Naive B cell (primary cell): ENCODE data around the gene MRTFB. TPM values are rescaled to one million over a fixed set of nuclear protein-coding genes. Genes with fewer than 3 reads are reported as not detected.
"Not testable (repeated sequence)": the region's sequence is repeated elsewhere in the genome, so short reads cannot be mapped to it uniquely, and the experiment has no call there.

Experiments
- ATAC-seq, 2 donors: fragments of 150-1000 bp; cut with Tn5 transposase; 2 replicates each; pipeline ENCODE4 v1.10.0; 2021; ENCODE audit warnings: low read depth in 2 of 2, mild to moderate bottlenecking in 2 of 2, moderate library complexity in 2 of 2
- DNase-seq: peaks from one replicate; pipeline ENCODE4 v3.0.0; 2022
- H3K27ac Mint-ChIP-seq, 6 donors: one replicate each; pipeline ENCODE4 v1.8.0; 2020 to 2022; ENCODE audit warnings: mild to moderate bottlenecking in 6 of 6, mixed read lengths in 6 of 6, moderate library complexity in 5 of 6, inconsistent platforms in 2 of 6
- H3K27me3 Mint-ChIP-seq, 3 donors: one replicate each; pipeline ENCODE4 v1.8.0; 2021 to 2022; ENCODE audit warnings: mixed read lengths in 3 of 3, mild to moderate bottlenecking in 1 of 3
- H3K36me3 Mint-ChIP-seq, 2 donors: one replicate each; pipeline ENCODE4 v1.8.0; 2020 to 2022; ENCODE audit warnings: mixed read lengths in 2 of 2, inconsistent platforms in 1 of 2, mild to moderate bottlenecking in 1 of 2
- H3K4me1 Mint-ChIP-seq, 3 donors: one replicate each; pipeline ENCODE4 v1.8.0; 2020 to 2022; ENCODE audit warnings: mixed read lengths in 3 of 3, inconsistent platforms in 1 of 3, mild to moderate bottlenecking in 1 of 3, moderate library complexity in 1 of 3
- H3K4me3 Mint-ChIP-seq, 8 donors: one replicate each; pipeline ENCODE4 v1.8.0; 2020 to 2022; ENCODE audit warnings: mild to moderate bottlenecking in 8 of 8, mixed read lengths in 8 of 8, moderate library complexity in 8 of 8, inconsistent platforms in 2 of 8
- H3K9me3 Mint-ChIP-seq, 7 donors: one replicate each; pipeline ENCODE4 v1.8.0; 2020 to 2022; ENCODE audit warnings: mixed read lengths in 7 of 7, mild to moderate bottlenecking in 5 of 7, inconsistent platforms in 2 of 7, moderate library complexity in 1 of 7
- polyA plus RNA-seq, 6 donors: library from polyadenylated mRNA; unstranded; fragments of 300-500 nt; fragmentation: Illumina TruSeq; gene quantifications; one replicate each; pipeline ENCODE4 v1.2.3, GENCODE V29; 2021; ENCODE audit warnings: low read depth in 6 of 6

The MRTFB gene, protein sequence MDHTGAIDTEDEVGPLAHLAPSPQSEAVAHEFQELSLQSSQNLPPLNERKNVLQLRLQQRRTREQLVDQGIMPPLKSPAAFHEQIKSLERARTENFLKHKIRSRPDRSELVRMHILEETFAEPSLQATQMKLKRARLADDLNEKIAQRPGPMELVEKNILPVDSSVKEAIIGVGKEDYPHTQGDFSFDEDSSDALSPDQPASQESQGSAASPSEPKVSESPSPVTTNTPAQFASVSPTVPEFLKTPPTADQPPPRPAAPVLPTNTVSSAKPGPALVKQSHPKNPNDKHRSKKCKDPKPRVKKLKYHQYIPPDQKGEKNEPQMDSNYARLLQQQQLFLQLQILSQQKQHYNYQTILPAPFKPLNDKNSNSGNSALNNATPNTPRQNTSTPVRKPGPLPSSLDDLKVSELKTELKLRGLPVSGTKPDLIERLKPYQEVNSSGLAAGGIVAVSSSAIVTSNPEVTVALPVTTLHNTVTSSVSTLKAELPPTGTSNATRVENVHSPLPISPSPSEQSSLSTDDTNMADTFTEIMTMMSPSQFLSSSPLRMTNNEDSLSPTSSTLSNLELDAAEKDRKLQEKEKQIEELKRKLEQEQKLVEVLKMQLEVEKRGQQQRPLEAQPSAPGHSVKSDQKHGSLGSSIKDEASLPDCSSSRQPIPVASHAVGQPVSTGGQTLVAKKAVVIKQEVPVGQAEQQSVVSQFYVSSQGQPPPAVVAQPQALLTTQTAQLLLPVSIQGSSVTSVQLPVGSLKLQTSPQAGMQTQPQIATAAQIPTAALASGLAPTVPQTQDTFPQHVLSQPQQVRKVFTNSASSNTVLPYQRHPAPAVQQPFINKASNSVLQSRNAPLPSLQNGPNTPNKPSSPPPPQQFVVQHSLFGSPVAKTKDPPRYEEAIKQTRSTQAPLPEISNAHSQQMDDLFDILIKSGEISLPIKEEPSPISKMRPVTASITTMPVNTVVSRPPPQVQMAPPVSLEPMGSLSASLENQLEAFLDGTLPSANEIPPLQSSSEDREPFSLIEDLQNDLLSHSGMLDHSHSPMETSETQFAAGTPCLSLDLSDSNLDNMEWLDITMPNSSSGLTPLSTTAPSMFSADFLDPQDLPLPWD
- polyA plus RNA-seq, result 10 to 100 TPM in 1 of 6 donors, 1 to 10 TPM in 4, under 1 TPM in 1; 0.45 to 10.6 (median 8.2) TPM

DNA sequence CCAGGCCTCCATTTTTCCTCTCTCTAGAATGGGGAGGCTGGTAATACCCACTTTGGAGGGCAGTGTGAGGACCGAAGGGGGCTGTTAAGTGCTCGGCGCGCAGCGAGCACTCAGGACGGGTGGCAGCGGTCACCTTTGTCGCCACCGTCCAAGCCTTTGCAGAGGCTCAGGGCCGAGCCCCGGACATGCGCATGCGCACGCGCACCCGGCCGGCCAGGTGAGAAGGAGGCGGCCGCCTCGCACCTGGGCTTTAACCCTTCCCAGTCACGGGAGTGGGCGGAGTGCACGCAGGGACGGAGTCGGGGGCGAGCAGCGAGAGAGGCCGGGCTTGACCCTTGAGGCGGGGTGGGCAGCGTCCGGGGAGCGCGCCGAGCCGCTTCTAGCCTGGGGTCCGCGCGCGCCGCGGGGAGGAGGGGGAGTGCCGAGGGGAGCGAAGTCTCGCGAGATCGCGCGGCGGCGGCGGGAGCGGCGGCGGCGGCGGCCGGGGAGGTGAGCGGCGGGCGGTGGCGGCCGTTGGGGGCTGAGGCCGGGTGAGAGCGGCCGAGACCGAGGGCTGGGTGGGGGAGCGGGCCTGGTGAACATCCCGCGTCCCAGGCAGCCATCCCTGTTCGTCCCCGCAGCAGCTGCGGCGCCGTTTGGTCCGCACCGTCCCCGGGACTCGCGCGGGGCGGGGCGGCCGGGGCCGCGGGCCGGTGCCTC is at the start of gene MRTFB:
Gene MRTFB, plus strand, starts transcription at position 443 of the 699 bp plus-strand sequence. CDS start 69,288 bp downstream, outside the sequence.
- Mint-ChIP-seq H3K27ac (peak within 1 kb of the TSS; percentile 21 to 98 (median 81)), H3K9me3 (no peaks in the 10 kb centered on the region), H3K36me3 (no peaks in the 10 kb centered on the region), H3K4me1 (peaks cover 12 to 16% (median 13%) of the 10 kb centered on the region in 3 donors), H3K27me3 (peaks cover 0 to 8% (median 8%) of the 10 kb centered on the region in 3 donors), H3K4me3 (peak within 1 kb of the TSS; percentile 84 to 95 (median 90))
- peak; percentile 83 for DNase-seq
- peak; percentile 86 to 89 for ATAC-seq

DNA sequence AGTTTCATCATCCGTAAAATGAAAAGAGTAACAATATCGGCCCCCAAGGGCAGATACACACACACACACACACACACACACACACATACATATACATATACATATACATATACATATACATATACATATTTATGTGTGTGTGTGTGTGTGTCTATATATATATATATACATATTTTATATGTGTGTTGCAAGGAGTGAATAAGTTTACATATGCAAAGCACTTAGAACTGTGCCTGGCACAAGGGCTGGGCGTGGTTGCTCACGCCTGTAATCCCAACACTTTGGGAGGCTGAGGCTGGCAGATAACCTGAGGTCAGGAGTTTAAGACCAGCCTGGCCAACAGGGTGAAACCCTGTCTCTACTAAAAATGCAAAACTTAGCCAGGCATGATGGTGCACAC is 47.6 kb upstream of the MRTFB start:
- not testable (repeated sequence) for DNase-seq, H3K4me3 Mint-ChIP-seq, H3K36me3 Mint-ChIP-seq, ATAC-seq, H3K4me1 Mint-ChIP-seq, H3K27ac Mint-ChIP-seq
- Mint-ChIP-seq H3K9me3 (peaks cover 0 to 18% (median 3%) of the 10 kb centered on the region in 7 donors), H3K27me3 (peaks cover 23 to 35% (median 32%) of the 10 kb centered on the region in 3 donors)

DNA sequence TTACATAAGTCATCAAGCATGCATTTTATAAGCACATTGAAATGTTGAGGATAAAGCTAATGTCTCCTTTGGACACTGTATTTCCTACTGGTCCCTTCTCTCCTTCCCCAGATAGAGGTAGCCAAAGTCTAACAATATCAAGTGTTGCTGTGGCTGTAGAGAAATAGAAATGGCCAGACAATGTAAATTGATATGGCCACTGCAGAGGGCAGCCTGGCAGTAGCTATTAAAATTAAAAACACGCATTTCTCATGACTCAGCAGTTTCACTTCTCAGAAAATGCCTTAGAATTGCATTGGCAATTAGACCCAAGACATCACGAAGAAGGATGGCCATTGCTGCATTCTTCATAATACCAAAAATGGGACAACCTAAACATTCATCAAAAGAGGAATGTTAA is 46.8 kb upstream of the MRTFB start:
- Mint-ChIP-seq H3K27ac (no peak overlapping the region), H3K27me3 (peaks cover 26 to 40% (median 32%) of the 10 kb centered on the region in 3 donors), H3K4me3 (no peak overlapping the region), H3K36me3 (peaks cover 0 to 5% of the 10 kb centered on the region in 2 donors), H3K4me1 (no peaks in the 10 kb centered on the region), H3K9me3 (peaks cover 0 to 18% (median 3%) of the 10 kb centered on the region in 7 donors)
- DNase-seq (no peak), ATAC-seq (no peak)

DNA sequence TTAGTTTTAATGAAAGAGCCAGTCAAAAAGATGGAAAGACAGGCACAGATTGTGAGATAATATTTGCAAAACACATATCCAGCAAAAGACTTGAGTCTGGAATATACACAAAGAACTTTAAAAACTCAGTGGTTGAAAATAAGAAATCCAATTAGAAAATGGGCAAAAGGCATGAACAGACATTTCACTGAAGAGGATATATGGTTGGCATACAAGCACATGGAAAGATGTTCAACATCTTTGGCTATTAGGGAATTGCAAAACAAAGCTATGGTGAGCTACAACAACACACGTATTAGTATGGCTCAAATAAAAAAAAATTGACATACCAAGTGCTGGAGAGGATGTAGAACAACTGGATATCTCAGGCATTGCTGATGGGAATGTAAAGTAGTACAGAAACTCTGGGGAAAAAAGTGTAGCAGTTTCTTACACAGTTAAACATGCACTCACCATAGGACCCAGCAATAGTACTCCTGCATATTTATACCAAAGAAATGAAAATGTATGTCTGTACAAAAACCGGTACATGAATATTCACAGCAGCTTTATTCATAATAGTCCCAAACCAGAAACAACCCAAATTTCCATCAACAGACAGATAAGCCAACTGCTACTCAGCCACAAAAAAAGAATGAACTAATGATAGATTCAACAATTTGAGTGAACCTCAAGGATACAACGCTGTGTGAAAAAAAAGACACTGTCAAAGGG is 44.4 kb upstream of the MRTFB start:
- H3K4me1 Mint-ChIP-seq, result no peaks in the 10 kb centered on the region
- ATAC-seq (no peak), DNase-seq (no peak)
- peaks cover 0 to 5% of the 10 kb centered on the region in 2 donors for H3K36me3 Mint-ChIP-seq
- H3K27me3 Mint-ChIP-seq, result peaks cover 26 to 40% (median 28%) of the 10 kb centered on the region in 3 donors
- no peak overlapping the region for H3K4me3 Mint-ChIP-seq
- no peak overlapping the region for H3K27ac Mint-ChIP-seq
- H3K9me3 Mint-ChIP-seq, result peaks cover 0 to 18% (median 3%) of the 10 kb centered on the region in 7 donors

DNA sequence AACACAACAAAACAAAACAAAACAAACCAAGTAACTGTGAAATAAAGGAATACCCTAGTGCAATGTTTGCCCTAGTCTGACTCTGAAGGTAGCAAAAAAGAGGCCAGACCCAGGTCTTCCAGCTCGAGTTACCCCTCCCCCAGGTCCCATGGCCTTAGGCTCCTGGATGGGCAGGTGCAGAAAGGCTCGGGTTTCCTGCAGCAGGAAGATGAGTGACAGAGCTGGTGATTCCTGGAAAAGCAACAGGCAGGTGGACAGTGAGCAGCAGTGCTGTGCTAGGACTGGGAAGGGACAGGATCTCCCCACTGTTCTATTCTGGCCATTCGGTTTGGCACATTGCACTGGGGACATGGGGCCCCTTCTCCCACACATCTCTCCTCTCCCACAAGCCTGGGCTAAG is 42.9 kb upstream of the MRTFB start:
- Mint-ChIP-seq H3K4me1 (no peaks in the 10 kb centered on the region), H3K4me3 (no peak overlapping the region), H3K36me3 (peaks cover 0 to 5% of the 10 kb centered on the region in 2 donors), H3K27me3 (peaks cover 26 to 40% (median 28%) of the 10 kb centered on the region in 3 donors), H3K9me3 (peaks cover 0 to 18% (median 4%) of the 10 kb centered on the region in 7 donors), H3K27ac (no peak overlapping the region)
- DNase-seq, result no peak
- ATAC-seq, result no peak

DNA sequence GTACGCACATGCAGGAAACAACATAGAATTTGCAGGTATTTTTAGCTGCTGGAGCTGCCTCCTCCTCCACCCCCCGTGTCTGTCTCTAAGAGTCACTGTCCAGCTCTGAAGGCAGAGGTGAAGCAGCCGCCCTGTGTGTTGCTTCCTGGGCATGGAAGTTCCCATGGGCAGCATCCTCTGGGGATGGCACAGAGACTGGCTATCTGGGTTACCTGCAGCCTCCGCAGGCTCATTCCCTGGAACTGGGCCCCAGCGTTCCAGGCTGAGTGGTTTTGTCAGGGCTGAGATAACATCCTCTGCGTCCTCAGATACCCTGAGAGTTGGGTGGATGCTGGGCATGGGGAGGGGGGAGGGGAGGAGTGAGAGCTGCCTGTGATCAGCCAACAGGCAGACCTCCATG is 41.5 kb upstream of the MRTFB start:
- no peak for DNase-seq
- Mint-ChIP-seq H3K4me3 (no peak overlapping the region), H3K36me3 (peaks cover 0 to 7% of the 10 kb centered on the region in 2 donors), H3K4me1 (no peaks in the 10 kb centered on the region), H3K27ac (no peak overlapping the region), H3K27me3 (peaks cover 25 to 35% (median 26%) of the 10 kb centered on the region in 3 donors), H3K9me3 (peaks cover 0 to 18% (median 4%) of the 10 kb centered on the region in 7 donors)
- no peak for ATAC-seq

DNA sequence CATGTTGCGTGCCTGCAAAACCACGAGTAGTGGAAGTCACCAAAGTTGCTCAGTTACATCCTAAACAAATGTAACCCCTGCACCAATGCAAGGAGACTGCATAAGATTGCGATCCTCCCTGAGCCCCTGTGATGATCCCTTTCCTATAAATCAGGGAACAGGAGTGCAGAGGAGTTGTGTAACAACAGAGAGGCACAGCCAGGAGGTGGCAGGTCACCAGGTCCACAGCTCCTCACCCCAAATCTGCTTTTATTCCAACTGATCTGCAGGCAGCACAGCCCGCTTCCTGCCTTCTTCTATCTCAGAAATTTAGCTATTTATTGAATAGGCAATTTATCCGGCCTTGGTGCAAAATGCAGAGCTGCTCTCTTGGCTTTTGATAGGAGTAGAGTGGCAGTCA is 36.0 kb upstream of the MRTFB start:
- Mint-ChIP-seq H3K27ac (peak overlapping the region in 1 of 6 donors; percentile 66), H3K4me3 (no peak overlapping the region), H3K9me3 (peaks cover 0 to 11% (median 5%) of the 10 kb centered on the region in 7 donors), H3K4me1 (no peaks in the 10 kb centered on the region), H3K36me3 (peaks cover 0 to 3% of the 10 kb centered on the region in 2 donors), H3K27me3 (peaks cover 0 to 12% (median 0%) of the 10 kb centered on the region in 3 donors)
- DNase-seq, result no peak
- no peak for ATAC-seq

DNA sequence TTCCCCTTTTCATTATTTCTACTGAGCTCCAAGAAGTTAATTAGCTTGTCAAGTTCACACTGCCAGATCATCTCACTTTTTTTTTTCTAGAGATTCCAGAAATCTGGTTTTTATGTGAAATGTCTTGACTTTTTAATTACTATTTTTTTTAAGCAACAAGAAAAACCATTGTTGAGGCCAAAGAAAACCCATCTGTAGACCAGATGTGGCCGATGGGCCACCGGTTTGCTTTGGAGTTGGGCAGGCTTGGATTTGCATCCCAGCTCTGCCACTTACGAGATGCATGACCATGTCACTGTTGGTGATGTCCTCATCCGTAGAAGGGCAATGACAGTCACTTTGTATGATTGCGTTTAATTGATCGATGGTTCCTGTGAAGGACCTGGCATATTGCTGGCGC is 34.2 kb upstream of the MRTFB start:
- Mint-ChIP-seq H3K27me3 (peaks cover 0 to 12% (median 0%) of the 10 kb centered on the region in 3 donors), H3K4me3 (no peak overlapping the region), H3K4me1 (no peaks in the 10 kb centered on the region), H3K9me3 (peaks cover 0 to 11% (median 5%) of the 10 kb centered on the region in 7 donors), H3K27ac (no peak overlapping the region), H3K36me3 (peaks cover 0 to 3% of the 10 kb centered on the region in 2 donors)
- ATAC-seq (no peak), DNase-seq (no peak)

DNA sequence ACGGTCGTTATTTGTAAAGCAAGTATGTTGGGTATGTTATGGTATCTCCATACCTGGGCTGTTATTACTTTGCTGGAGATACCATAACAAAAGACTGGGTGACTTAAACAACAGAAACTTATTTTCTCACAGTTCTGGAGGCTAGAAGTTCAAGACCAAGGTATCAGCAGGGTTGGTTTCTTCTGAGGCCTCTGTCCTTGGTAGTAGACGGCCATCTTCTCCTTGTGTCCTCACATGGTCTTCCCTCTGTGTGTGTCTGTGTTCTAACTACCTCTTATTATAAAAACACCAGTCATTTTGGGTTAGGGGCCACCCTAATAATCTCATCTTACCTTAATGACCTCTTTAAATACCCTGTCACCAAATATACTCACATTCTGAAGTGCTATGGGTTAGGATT is 33.2 kb upstream of the MRTFB start:
- H3K9me3 Mint-ChIP-seq, result peaks cover 0 to 11% (median 3%) of the 10 kb centered on the region in 7 donors
- peaks cover 0 to 12% (median 0%) of the 10 kb centered on the region in 3 donors for H3K27me3 Mint-ChIP-seq
- no peaks in the 10 kb centered on the region for H3K4me1 Mint-ChIP-seq
- no peak overlapping the region for H3K4me3 Mint-ChIP-seq
- H3K27ac Mint-ChIP-seq, result no peak overlapping the region
- DNase-seq, result no peak
- no peak for ATAC-seq
- H3K36me3 Mint-ChIP-seq, result peaks cover 0 to 3% of the 10 kb centered on the region in 2 donors

DNA sequence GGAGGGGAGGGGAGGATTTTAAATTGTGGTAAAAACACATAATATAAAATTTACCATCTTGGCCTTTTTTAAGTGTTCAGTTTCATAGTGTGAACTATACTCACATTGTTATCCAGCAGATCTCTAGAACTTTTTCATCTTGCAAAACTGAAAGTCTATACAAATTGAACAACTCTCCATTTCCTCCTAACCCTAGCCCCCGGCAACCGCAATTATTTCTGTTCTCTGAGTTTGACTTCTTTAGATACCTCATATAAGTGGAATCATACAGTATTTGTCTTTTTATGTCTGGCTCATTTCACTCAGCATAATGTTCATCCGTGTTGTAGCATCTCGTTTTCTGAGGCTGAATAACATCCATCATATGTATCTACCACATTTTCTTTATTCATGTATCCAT is 30.0 kb upstream of the MRTFB start:
- H3K4me1 Mint-ChIP-seq, result no peaks in the 10 kb centered on the region
- ATAC-seq (no peak), DNase-seq (no peak)
- peaks cover 0 to 12% (median 0%) of the 10 kb centered on the region in 3 donors for H3K27me3 Mint-ChIP-seq
- H3K9me3 Mint-ChIP-seq, result peaks cover 0 to 11% (median 3%) of the 10 kb centered on the region in 7 donors
- H3K36me3 Mint-ChIP-seq, result no peaks in the 10 kb centered on the region
- H3K4me3 Mint-ChIP-seq, result no peak overlapping the region
- no peak overlapping the region for H3K27ac Mint-ChIP-seq

DNA sequence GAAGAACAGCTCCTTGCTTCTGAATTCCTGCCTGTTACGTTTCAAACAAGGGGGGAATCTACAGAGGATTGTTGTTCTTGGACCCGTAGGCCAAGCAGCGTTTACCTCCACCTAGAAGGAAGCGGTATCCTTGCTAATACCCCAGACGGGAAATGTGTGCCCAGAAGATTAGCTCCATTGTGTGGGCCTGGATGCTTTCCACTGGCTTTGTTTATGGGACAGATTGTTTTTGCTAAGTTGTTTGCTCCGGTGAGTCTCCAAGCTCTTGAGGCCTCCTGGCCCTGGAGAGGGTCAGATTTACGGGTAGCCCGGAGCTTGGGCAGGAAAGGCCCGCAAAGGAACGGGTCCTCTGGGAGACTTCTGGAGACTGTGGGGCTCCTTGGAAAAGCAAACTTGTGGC is 28.4 kb upstream of the MRTFB start:
- H3K9me3 Mint-ChIP-seq, result peaks cover 0 to 10% (median 4%) of the 10 kb centered on the region in 7 donors
- H3K4me1 Mint-ChIP-seq, result no peaks in the 10 kb centered on the region
- no peak overlapping the region for H3K4me3 Mint-ChIP-seq
- no peaks in the 10 kb centered on the region for H3K36me3 Mint-ChIP-seq
- ATAC-seq (no peak), DNase-seq (no peak)
- H3K27ac Mint-ChIP-seq, result no peak overlapping the region
- peaks cover 0 to 5% (median 4%) of the 10 kb centered on the region in 3 donors for H3K27me3 Mint-ChIP-seq

DNA sequence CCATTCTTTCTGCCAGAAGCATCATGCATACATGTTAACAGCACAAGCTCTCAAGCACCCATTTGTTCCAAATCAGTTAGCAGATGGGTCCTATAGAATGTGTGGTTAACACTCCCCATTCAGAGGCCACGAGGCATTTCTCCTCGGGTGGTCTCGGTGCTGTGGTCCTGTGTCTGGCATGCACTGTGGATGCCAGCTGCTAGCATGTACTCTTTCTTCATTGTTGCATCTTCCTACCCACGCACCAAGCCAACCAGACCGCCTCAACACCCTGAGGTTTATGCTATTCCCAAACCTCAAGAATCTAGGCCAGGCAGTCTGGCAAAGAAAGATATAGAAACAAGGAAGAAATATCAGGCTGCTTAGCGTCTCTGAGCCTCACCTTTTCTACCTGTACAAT is 27.8 kb upstream of the MRTFB start:
- ATAC-seq (no peak), DNase-seq (no peak)
- Mint-ChIP-seq H3K27me3 (peaks cover 4 to 9% (median 6%) of the 10 kb centered on the region in 3 donors), H3K36me3 (no peaks in the 10 kb centered on the region), H3K4me1 (no peaks in the 10 kb centered on the region), H3K27ac (no peak overlapping the region), H3K4me3 (no peak overlapping the region), H3K9me3 (peaks cover 0 to 10% (median 4%) of the 10 kb centered on the region in 7 donors)
